ENCODE data around the gene PGM3. TPM values are rescaled to one million over a fixed set of nuclear protein-coding genes. Genes with fewer than 3 reads are reported as not detected.

PGM3 gene
- 100 to 1,000 TPM in 1 of 2 donors, 10 to 100 TPM in 1; 78.3 to 101 TPM for total RNA-seq
- polyA plus RNA-seq (2013, experiment 1 of 2): 44.9 TPM
- polyA plus RNA-seq (2013, experiment 2 of 2): 44.9 TPM
- long read RNA-seq, experiment 1, full-length matches to known transcripts: 17 of 34 reads
- long read RNA-seq, experiment 1, partial matches to known transcripts: 5 of 34 reads
- long read RNA-seq, experiment 1, other reads (novel, unspliced or antisense): 12 of 34 reads
- long read RNA-seq, experiment 2, full-length matches to known transcripts: 118 of 166 reads
- long read RNA-seq, experiment 2, partial matches to known transcripts: 15 of 166 reads
- long read RNA-seq, experiment 2, other reads (novel, unspliced or antisense): 33 of 166 reads
- long read RNA-seq, experiment 3, full-length matches to known transcripts: 387 of 475 reads
- long read RNA-seq, experiment 3, partial matches to known transcripts: 25 of 475 reads
- long read RNA-seq, experiment 3, other reads (novel, unspliced or antisense): 63 of 475 reads
- long read RNA-seq, experiment 4, full-length matches to known transcripts: 59 of 79 reads
- long read RNA-seq, experiment 4, partial matches to known transcripts: 6 of 79 reads
- long read RNA-seq, experiment 4, other reads (novel, unspliced or antisense): 14 of 79 reads

GRCh38 chr6:83192871-83193746 lies at the start of gene PGM3, which contains the start of gene RWDD2A:
Gene PGM3 (minus strand): TSS chr6:83193265. CDS start chr6:83191012, 2,253 bp downstream.
Gene RWDD2A (plus strand): TSS chr6:83193357. CDS start chr6:83194452, 1,095 bp downstream.
- H3K27me3 ChIP-seq (ENCODE audit: control insufficient read depth, insufficient read depth, low read length, poor library complexity, severe bottlenecking): no peaks in the 10 kb centered on the region
- Mint-ChIP-seq H3K27ac (peak within 1 kb of the TSS; percentile 99), H3K27me3 (ENCODE audit: insufficient read depth) (no peaks in the 10 kb centered on the region), H3K4me3 (peak within 1 kb of the TSS; percentile 98), H3K4me1 (peaks cover 37% of the 10 kb centered on the region), H3K36me3 (ENCODE audit: low read depth) (peaks cover 54% of the 10 kb centered on the region), H3K9me3 (no peaks in the 10 kb centered on the region)
- H3K27ac ChIP-seq (ENCODE audit: low read depth, low read length): peak within 1 kb of the TSS; percentile 54
- peaks cover 53% of the 10 kb centered on the region for H3K36me3 ChIP-seq (ENCODE audit: control insufficient read depth, insufficient read depth, low read length)
- H3K4me1 ChIP-seq (ENCODE audit: control insufficient read depth, insufficient read depth, low read length): peaks cover 2% of the 10 kb centered on the region
- H3K9me3 ChIP-seq (ENCODE audit: control insufficient read depth, low read length): peaks cover 6% of the 10 kb centered on the region
- 0% methylated on average over 47 to 88 of the region's 88 CpGs for WGBS, 2 experiments (ENCODE audit: insufficient coverage in 1 of 2, insufficient read length in 1 of 2)
- H3K9ac ChIP-seq (ENCODE audit: extremely low read depth, low read length, poor library complexity, severe bottlenecking): peak within 1 kb of the TSS; percentile 97
- peak within 1 kb of the TSS; percentile 99 for H3K4me3 ChIP-seq (ENCODE audit: low read length)
- peak; percentile 97 for DNase-seq
- TF ChIP-seq CTCF (conservative IDR thresholded peaks at IDR 0.05): no peak

- no peaks in the 10 kb centered on the region for H3K9me3 ChIP-seq (ENCODE audit: control insufficient read depth, low read length)
- no peak overlapping the region for H3K9ac ChIP-seq (ENCODE audit: extremely low read depth, low read length, poor library complexity, severe bottlenecking)
- Mint-ChIP-seq H3K9me3 (no peaks in the 10 kb centered on the region), H3K36me3 (ENCODE audit: low read depth) (no peaks in the 10 kb centered on the region), H3K27me3 (ENCODE audit: insufficient read depth) (no peaks in the 10 kb centered on the region), H3K4me3 (no peak overlapping the region), H3K27ac (no peak overlapping the region), H3K4me1 (peaks cover 10% of the 10 kb centered on the region)
- 100% methylated on average over 1 of the region's 1 CpG; no CpG with 5 or more reads in 1 of the 2 experiments for WGBS, 2 experiments (ENCODE audit: insufficient coverage in 1 of 2, insufficient read length in 1 of 2)
- H3K4me1 ChIP-seq (ENCODE audit: control insufficient read depth, insufficient read depth, low read length): peaks cover 4% of the 10 kb centered on the region
- DNase-seq: no peak
- no peak for TF ChIP-seq CTCF (conservative IDR thresholded peaks at IDR 0.05)
- no peaks in the 10 kb centered on the region for H3K27me3 ChIP-seq (ENCODE audit: control insufficient read depth, insufficient read depth, low read length, poor library complexity, severe bottlenecking)
- no peak overlapping the region for H3K4me3 ChIP-seq (ENCODE audit: low read length)
- H3K27ac ChIP-seq (ENCODE audit: low read depth, low read length): no peak overlapping the region
- H3K36me3 ChIP-seq (ENCODE audit: control insufficient read depth, insufficient read depth, low read length): no peaks in the 10 kb centered on the region
Measured at GRCh38 chr6:83231146-83231545, 38.1 kb upstream of the PGM3 start.

GRCh38 chr6:83226517-83226916 lies 33.5 kb upstream of the PGM3 start:
- no peaks in the 10 kb centered on the region for H3K27me3 ChIP-seq (ENCODE audit: control insufficient read depth, insufficient read depth, low read length, poor library complexity, severe bottlenecking)

More at GRCh38 chr6:83226517-83226916, 33.5 kb upstream of the PGM3 start:
- Histone ChIP-seq H3K9me3 (ENCODE audit: control insufficient read depth, low read length) (no peaks in the 10 kb centered on the region), H3K4me3 (ENCODE audit: low read length) (no peak overlapping the region), H3K9ac (ENCODE audit: extremely low read depth, low read length, poor library complexity, severe bottlenecking) (no peak overlapping the region), H3K4me1 (ENCODE audit: control insufficient read depth, insufficient read depth, low read length) (peaks cover 5% of the 10 kb centered on the region), H3K36me3 (ENCODE audit: control insufficient read depth, insufficient read depth, low read length) (no peaks in the 10 kb centered on the region), H3K27ac (ENCODE audit: low read depth, low read length) (no peak overlapping the region)
- H3K4me3 Mint-ChIP-seq: no peak overlapping the region
- no peaks in the 10 kb centered on the region for H3K27me3 Mint-ChIP-seq (ENCODE audit: insufficient read depth)
- H3K36me3 Mint-ChIP-seq (ENCODE audit: low read depth): peaks cover 2% of the 10 kb centered on the region
- TF ChIP-seq CTCF (conservative IDR thresholded peaks at IDR 0.05): no peak
- 100% methylated on average over 1 of the region's 1 CpG; no CpG with 5 or more reads in 1 of the 2 experiments for WGBS, 2 experiments (ENCODE audit: insufficient coverage in 1 of 2, insufficient read length in 1 of 2)
- no peaks in the 10 kb centered on the region for H3K9me3 Mint-ChIP-seq
- DNase-seq: no peak
- H3K4me1 Mint-ChIP-seq: no peaks in the 10 kb centered on the region
- no peak overlapping the region for H3K27ac Mint-ChIP-seq

Measured in endodermal cell (in vitro differentiated cells).